GM19035 (cell line): ENCODE measurements around the gene TFPT.

ENCODE experiments used
- ATAC-seq: cut with Tn5 transposase; IDR thresholded peaks from one replicate; pipeline ENCODE4 v1.9.1; 2021; ENCODE audit not compliant: unreplicated experiment

TFPT gene

DNA sequence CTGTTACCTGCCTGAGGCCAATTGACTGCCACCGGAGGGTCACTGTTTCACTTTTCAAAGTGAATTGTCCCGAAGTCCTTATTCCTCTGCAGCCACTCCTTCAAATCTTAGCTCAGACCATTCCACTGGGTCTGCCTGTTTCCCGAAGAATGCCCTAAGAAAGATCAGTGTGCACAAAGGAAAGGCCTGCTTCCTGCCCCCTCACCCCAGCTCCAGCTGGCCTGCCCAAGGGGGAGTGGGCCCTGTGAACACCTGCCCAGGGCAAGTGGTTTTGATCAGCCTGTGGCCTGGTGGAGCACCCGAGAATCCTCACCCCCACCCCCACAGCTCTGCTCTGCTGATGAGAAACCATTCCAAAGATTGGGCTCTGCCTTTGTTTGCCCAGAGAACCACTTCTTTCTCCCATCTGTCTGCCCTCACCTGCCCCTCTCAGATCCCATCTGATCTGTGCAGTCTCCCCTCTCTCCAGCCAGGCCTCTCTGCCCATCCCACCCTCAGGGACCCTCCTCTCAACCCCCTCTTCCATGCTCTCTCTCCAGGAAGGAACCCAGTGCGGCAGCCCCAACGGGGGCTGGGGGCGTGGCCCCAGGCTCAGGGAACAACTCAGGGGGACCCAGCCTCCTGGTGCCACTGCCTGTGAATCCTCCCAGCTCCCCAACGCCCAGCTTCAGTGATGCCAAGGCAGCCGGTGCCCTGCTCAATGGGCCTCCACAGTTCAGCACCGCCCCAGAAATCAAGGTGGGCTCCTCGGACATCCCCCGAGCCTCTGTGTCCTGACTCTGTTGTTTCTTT, 33.8 kb upstream of the TFPT start:
- no peak for ATAC-seq

DNA sequence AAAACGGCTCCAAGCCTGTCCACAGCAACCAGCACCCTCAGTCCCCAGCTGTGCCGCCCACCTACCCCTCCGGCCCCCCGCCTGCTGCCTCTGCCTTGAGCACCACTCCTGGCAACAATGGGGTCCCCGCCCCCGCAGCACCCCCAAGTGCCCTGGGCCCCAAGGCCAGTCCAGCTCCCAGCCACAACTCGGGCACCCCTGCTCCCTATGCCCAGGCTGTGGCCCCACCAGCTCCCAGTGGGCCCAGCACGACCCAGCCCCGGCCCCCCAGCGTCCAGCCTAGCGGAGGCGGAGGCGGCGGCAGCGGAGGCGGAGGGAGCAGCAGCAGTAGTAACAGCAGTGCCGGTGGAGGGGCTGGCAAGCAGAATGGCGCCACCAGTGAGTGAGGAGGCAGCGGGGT, 32.7 kb upstream of the TFPT start:
- no peak for ATAC-seq

DNA sequence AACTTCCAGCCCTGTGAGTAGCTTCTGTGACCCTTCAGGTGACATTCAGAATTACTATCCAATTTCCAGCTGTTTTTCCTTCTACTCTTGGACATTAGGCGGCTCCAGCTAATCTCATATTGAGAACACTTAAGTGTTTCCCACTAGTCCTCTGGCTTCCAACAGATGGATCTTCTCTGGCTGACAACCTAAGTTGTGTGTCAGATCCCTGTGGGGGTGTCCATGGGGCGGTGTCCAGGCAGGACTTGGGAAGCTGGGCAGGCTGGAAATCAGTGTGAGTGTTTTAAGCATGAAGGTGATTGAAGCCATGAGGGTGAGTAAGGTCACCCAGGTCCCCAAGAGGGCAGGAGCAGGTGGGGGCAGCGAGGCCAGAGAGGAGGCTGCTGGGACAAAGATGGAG, 32.2 kb upstream of the TFPT start:
- no peak for ATAC-seq

DNA sequence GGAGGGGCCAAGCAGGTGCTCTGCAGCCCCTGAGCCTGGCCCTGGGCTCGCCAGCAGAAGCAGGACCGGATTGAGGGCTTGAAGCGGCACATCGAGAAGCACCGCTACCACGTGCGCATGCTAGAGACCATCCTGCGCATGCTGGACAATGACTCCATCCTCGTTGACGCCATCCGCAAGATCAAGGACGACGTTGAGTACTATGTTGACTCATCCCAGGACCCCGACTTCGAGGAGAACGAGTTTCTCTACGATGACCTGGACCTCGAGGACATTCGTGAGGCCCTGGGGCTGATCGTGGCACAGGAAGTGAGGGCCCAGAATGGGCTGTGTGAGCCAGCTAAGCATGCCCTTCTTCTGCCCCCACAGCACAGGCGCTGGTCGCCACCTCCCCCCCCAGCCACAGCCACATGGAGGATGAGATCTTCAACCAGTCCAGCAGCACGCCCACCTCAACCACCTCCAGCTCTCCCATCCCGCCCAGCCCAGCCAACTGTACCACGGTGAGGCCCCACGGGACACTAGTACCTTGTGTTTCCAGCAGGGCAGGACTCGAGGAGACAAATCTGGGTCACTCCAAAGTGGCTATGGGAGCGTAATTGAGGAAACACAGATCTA, 30.2 kb upstream of the TFPT start:
- no peak for ATAC-seq

DNA sequence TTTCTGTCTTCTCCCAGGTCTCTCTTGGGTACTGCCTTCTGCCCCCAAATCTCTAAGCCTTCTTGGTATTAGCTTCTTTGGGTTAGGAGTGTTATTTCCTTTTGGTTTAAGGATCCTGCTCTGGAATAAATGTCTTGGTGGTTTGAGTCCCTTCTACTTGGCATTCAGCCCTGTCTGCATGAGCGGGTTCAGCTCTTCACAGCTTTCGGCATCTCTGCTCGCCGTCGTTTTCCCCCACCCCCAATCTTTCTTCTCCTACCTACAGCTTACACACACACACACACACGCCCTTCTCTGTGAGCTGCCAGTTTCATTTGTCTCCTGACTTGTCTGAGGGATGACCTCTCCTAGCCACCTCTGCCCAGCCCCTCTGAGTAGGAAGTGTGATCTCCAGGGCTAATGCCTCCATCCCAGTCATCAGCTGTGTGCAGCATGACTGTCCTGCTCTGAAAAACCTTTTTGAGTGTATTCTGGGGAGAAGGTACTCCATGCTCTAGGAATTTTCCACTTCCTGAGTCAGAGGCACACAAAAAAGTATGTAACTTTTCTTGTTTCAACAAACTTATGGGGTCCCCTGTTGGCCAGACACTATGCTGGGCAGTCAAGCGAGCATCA, 26.8 kb upstream of the TFPT start:
- ATAC-seq = no peak

DNA sequence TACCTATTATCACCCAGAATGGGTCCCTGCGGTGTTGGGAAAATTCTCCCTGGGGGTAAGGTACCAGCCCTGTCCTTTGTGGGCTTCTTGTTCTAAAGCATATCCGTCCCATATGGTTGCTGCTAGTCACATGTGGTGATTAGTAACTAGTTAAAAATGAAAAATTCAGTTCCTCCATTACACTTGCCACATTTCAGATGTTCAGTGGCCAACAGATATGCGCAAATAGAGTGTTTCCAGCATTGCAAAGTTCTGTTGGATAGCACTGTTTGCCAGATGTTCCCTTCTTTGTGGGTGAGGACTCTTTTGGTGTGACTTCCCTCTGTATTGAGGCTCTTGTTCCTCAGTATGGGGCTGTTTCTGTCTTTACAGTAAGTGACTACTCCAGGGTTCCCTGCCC, 25.9 kb upstream of the TFPT start:
- ATAC-seq = no peak

DNA sequence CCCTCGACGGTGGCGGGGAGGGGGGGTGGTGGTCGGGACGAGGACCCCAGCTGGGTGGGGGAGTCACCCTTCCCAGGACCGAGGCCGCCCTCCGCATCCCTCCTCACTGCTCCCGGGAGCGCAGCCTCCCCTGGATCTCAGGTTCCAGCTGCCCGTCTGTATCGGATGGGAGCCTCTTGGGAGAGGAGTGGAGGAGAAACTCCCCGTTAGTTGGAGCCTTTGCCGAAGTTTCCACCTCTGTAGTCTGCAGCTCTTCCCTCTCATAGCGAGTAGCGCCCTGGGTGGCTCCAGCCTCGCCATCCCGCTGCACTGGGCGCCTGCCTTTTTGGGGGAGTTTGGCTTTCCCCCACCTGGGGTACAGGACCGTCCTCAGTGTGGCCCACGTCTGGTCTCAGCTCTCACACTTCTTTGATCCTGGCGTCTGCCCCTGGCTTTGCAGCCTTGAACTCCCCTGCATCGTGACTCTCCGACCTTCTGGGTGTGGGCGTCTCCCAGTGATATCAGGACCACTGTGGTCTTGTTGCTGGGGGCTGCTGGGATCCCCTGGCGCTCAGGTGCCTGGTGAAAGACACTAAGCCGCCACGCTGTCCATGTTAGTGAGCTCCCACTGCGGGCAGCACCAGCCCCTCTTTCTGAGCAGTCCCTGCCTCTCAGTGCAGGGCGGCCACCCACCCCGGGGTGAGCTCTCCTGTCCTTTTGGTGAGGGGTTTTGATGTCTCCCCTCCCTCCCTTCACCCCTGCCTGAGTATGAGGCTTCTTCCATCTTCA, 23.2 kb upstream of the TFPT start:
- ATAC-seq = no peak

DNA sequence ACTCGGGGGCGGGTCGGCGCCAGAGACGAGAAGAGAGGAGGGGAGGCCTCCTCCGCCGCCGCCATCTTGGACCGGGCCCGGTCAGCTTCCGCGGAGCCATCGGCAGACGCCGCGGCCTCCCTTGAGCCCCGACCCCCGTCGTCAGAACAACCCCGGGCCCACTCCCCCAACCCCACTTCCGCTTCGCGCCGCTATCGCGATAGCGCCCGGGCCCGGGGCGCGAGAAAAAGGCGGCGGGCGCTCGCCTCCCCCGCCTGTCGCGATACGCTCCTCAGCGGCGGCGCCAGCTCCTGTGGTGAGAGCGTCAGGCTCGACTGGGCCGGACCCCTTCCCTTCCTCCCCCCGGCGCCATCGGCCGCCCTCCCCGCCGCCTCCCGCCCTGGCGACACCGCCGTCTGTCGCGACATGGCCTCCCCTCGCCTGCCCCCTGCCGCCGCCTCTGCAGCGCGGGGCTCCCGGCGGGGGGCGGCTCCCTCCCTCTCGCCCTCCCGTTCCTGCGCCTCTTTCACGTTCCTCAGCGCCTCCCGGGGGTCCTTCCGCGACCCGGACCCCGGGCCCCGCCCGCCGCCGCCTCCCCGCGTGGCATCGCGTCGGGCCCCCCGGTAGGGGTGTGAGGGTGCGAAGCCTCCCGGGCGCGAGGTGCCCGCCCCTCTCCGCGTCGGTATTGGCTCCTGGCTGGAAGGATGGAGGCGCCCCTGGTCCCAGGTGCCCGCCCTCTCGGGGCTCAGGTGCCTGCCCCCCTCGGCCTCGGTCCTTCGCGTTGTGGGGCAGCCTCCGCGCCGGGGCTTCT, 22.4 kb upstream of the TFPT start, which contains the start of gene CNOT3:
TSS of gene CNOT3 (plus strand) at position 64 of the 790 bp plus-strand sequence. CDS start 5,217 bp downstream, outside the sequence.
- no peak for ATAC-seq

DNA sequence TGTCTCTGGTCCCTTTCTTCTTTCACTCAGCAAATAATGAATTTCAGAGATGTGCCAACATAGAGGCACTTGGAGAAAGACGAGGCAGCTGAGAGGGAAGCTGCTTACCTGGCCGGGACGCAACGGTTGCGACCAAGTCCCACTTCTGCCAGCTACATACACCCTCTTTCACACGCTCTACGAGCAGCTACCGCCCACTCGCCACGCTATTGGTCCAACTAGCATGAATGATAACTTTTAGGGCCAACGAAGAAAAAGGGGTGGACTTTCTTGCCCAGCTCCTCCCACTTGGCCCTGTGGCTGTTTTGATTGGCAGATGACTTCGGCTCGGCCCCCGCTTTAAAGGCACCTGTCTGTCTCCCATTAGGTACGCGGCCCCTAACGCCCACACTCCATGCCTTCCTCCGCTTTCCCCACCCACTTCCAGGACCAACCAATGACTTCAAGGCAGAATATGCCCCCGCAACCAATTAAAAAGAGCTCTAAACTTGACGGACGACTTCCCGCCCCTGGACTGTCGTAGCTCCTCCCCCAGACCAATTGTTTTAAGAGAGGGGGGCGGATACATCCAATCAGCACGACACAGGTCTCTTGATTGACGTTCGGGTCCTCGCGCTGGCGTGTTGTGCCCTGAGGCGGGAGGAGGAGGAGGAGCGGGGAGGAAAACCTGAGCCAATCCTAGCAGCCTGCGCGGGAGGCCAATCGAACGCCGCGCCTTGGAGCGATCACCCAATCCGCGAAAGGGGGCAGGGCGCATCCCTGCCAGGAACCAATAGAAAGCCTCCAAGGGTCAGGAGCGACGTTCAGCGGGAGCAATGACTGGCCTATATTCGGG, 21.6 kb upstream of the TFPT start:
- ATAC-seq = peak; percentile 80

DNA sequence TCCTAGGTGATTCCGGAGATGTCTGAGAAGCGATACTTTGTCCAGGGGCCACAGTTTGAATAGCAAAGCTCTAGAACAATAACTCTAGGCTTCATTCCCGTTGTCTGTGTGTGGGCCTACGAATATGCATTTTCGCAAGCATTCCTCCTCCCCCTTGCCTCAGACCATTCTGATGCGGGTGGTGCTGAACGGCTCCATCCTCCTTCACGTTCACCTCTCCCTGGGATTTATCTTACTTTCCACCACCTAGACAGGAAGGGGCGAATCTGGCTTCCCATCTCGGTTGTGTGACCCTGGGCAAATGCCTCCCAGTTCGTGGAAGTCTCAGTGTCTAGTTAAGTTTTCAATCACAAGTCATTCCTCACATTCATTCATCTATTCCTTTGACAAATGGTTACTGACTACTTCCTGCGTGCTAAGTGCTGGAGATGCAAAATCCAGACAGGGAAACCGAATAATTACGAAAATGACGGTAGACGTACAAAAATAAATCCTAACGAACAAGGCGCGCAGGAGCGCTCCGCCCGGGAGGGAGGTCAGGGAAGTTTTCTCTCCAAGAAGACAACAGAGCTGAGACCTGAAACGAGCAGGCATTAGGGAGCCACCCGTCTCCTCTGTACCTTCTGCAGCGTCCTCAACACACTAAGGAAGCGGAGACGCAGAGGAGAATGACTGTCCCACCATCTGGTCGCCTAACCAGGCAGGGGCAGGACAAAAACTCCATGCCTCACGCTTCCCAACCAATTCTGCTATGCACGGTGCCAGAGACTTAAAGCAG, 20.8 kb upstream of the TFPT start:
- ATAC-seq = no peak

DNA sequence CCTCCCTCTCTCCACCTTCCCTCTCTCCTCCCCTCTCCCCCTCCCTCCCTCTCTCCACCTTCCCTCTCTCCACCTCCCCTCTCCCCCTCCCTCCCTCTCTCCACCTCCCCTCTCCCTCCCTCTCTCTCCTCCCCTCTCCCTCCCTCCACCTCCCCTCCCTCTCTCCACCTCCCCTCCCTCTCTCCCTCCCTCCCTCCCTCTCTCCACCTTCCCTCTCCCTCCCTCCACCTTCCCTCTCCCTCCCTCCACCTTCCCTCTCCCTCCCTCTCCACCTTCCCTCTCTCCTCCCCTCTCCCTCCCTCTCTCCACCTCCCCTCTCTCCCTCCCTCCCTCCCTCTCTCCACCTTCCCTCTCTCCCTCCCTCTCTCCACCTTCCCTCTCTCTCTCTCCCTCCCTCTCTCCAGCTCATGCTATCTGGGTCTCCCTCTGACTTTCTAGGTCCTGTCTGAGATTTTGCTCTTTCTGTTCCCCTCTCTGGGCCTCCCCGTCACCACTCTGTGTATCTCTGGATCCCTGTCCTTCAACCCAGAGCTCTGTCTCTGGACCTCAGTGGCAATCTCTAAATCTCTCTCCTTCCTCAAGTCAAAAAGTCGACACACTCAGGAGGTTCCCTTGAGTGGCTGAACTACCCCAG, 18.6 kb upstream of the TFPT start:
- ATAC-seq = no peak

DNA sequence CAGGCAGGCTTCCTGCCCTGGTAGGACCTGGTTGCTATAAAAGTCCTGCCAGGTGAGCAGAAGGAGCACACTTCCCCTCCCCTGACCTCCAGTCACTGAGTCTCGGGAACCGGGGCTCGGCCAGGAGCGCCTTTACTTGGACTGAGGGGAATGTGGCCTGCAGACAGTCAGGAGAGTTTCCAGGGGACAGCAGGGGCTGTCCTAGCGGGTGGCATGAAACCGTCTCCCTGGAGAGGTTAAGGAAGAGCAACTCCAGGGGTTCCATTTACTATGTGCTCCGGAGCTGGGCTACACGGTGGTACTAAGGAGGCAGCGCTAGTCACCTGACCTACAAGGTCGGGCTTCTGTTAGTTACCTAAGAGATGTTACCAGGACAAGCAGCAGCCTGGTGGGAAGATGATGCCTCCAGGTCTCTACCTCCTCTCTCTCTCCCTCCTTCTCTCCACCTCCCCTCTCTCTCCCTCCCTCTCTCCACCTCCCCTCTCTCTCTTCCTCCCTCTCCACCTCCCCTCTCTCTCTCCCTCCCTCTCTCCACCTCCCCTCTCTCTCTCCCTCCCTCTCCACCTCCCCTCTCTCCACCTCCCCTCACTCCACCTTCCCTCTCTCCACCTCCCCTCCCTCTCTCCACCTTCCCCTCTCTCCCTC, 18.0 kb upstream of the TFPT start:
- no peak for ATAC-seq

DNA sequence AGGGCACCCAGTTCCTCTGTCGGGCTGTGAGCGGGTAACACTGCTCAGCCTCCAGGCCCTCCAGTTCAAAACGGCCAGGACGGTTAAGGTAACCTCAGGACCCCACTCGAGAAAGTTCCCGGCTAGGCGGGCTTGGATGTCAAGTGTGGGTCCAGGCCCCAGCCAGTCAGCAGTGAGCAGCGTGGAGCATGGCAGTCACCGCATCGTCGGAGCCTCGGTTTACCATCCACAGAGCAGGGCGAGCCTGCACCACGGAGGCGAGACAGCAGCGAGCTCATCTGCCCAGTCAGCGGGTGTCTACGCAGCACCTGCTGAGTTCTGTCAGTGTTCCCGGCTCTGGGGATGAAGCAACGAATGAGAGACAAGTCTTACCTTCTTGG, 14.2 kb upstream of the TFPT start:
- no peak for ATAC-seq

DNA sequence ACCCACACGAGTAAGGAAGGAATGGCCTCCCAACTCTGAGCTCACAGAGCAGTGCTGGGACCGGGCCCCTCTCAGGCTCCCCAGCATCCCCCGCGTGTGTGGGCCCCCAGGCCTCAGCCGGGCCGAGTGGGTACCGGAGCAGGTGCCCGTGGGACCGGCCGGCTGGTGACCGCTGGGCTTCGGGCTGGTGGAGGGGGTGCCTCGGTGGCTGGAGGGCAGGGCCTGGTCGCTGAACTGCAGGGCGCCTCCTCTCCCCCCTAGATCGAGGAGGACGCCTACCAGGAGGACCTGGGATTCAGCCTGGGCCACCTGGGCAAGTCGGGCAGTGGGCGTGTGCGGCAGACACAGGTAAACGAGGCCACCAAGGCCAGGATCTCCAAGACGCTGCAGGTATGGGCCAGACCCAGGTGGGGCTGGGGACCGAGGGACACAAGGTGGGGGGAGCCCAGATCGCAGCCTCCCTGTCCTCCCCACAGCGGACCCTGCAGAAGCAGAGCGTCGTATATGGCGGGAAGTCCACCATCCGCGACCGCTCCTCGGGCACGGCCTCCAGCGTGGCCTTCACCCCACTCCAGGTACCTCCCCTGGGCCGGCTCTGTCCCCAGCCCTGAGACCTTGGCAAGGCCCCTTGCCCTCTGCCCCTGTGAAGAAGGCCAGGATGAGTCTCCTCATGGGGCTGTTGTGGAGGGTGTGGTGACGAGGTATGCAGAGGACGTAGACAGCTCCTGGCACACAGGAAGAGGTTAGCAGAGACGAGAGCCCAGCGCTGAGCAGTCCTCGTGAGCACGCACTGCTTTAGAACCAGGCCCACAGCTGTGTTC, 13.5 kb upstream of the TFPT start:
- no peak for ATAC-seq

DNA sequence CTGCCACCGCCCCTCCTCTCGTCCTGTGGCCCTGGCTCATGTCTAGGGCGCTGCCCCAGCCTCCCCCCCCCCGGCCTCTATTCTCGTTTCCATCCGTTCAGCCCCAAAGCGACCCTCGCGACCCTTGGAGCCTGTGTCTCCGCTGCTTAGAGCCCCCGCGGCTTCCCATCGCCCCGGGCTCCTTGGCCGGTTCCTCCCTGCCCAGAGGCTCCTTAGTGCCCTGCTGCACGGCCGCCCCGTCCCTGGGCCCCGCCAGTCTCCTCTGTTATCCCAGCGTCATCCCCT, 12.9 kb upstream of the TFPT start:
- ATAC-seq = no peak

DNA sequence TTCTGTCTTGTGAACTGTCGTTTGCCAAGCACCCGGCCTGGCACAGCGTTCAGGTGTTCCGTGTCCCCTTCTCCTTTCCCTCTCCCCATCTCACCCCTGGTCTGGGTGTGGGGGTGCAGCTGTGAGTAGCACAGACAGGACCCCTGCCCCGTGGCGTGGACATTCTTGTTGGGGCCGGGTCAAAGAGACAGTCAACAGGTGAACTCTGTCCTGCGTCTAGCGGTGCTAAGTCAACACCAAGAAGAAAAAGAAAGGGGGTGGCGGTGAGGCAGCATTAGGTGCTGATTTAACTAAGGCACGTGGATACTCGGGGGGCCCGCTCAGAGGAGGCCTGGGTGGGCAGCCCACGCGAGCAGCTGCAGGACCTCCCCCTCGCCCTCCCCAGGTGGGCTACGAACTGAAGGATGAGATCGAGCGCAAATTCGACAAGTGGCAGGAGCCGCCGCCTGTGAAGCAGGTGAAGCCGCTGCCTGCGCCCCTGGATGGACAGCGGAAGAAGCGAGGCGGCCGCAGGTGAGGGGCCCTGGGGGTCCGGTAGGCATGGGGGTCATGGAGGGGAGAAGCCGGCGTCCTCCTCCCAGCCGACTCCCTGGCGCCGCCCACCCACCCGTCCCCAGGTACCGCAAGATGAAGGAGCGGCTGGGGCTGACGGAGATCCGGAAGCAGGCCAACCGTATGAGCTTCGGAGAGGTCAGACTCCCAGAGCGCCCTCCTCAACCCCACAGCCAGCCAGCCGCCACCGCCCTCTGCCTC, 12.4 kb upstream of the TFPT start:
- no peak for ATAC-seq

DNA sequence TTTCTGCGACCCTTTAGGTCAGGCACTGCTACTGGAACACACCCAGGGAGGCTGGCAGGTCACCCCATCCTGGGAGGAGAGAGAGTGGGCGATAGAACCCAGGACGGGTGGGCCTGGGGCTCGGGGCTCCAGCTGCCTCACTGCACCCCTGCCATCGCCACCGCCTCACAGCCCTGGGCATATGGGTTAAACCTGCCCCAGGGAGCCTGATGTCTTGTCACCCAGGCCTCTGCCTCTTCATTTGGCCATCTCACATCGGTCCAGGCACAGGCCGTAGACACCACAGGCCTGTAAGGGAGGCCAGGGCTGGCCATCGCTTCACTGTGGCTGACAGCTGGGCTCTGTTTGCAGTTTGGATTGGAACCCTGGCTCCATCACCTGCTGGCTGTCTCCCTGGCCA, 10.3 kb upstream of the TFPT start:
- no peak for ATAC-seq
